Fibroblast of upper back skin (primary cell): Measurements from ENCODE around the gene PAX6.
A peak's percentile ranks its signal among the peaks of the same experiment; 100 is the strongest.

Source experiments
- DNase-seq: peaks from one replicate; pipeline ENCODE4 v3.0.0-alpha.2; 2013

The PAX6 gene

DNA sequence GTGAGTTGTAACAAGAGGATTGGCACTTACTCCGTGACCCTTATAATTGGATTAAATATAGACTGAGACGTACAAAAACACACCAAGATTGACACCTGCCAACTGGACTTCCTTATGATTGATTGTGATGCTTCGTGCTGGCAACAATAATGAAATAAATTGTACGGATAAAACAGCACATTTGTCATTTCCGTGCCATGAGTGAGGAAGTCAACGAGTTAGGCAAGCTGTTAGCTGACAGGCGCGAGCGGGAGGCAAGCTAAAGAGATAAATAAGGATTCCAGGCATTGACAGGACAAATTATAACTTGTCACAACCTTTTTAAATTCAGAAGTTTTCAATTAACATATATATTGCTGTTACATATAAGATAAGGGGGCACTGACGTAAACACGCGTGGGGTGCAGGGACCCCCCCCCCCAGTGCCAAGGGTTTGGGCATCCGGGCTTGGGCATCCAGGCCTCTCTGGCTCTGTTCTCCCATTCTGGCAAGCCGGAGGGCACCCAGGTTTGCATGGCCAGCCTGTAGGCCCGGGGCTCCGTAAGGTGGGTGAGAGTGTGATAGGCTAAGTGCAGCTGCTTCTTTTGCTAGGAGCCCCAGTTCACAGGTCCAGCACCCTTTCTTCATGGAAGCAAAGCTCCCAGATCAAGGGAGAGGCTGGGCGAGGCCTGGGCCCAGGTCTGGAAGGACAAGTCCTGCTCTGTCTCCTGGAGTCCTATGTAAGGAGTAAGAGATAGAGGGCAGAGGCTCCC, 11.2 kb upstream of the PAX6 start:
- DNase-seq = no peak

DNA sequence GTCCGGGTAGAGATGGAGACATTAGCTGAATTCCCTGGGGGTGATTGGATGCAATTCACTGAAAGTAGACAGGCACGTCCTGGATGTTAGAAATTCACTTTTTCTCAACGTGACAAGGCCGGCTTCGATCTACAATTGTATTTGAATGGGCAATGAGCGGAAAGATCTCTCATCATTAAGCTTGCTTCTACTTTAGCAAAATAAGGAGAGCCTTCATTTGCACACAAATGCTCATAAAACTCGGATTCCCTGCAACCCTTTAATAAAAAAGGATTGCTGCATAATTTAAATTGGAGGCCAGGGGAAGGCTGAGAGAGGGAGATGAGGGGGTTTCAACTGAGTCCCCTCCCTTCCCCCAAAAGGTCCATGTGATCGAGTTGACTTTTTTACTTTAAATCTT, 10.6 kb upstream of the PAX6 start:
- no peak for DNase-seq

DNA sequence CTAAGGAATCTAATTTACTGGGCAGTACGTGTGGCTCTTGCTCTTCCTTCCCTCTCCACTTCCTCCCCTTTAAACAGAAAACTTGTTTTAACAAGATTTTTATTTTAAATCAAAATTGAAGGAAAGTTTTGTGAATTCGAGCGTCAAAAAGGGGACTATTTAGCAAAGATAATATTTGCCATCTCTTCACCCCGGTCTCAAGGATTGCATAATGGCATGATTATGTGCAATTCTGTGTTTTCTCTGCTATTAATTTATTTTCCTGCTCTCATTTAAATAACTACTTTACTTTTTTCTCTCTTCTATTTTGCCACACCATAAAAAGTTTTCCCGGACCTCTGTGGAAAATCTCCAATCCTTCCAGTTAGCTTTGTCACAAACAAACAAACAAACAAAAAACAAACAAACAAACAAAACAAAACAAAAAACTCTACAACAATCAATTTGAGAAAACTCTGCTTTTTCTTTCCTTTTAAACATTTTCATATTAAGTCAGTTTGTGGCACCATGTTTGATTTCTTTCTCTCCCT, 10.2 kb upstream of the PAX6 start:
- no peak for DNase-seq

DNA sequence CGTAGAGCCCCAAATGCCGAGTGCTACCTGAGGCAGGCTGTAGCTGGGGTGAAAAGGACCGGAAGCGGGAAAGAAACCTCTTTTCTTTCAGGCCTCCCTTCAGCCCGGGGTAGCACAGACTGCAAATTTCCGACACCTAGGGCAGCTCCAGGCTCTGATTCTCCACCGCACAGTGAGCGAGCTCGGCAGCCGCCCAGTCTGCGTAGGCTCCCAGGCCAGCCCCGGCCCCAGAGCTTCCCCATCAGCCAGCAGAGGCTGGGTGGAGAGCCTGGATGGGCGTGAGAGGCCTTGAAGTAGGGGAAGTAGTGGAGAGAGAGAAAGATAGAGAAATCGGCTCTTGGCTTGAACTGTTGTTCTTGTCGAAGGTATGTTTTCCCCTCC, 9.3 kb upstream of the PAX6 start:
- DNase-seq = no peak

DNA sequence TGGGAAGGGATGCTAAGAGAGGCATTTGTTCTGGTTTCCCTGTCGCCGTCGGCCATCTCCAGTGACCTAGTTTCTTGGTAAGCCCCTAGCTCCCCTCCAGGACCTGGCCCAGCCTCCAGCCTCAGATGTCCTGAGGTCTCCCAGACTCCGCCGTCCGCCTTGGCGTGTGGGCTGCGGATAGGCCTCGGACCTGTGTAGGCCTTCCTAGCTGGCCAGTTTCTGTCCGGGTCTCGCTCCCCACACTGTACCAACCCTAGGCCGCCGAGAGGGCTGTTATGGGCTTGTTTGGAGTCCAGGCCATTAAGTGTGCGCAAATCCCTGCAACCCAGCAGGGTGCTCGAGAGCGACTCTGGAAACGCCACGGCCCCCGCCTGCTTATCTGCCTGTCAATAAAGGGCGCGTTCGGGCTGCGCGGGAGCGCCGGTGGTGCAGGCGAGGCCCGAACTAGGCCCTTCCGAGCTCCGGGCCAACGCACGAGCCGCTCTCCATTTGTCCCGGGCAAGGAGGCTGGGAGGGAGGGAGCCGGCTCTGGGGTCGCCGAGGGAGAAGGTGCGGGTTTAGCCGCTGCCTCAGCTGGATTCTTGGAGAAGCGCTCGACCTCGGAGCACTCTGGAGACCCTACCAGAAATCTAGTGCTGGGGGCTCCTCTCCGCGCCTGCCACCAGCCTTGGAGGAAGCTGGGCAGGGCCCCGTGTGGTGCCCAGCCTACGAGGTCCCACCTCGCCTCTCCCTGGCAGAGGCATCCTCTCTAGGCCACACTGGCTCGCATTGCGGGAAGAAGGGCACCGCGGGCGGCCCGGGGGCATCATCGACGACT, 8.7 kb upstream of the PAX6 start:
- DNase-seq = no peak

DNA sequence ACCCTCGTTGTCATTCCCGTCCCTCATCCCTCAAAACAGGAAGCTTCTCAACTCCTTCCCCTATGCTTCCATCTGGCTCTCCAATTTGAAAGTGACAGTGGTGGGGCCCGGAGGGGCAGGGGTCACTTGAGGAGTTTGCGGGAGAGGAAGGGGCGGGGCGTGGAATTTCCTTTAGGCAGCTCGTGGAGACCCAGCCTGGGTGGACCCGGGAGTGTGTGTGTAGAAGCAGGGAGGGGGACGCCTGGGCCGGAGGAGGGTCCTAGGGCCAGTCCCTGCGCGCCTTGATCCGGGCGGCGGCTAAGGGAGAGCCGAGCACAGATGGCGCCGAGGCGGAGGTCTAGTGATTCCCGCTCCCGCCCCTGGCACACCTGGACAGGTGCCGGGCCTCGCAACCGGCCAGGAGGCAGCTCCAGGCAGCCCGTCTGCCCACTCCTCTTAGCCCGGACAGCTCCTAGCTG, 7.8 kb upstream of the PAX6 start:
- no peak for DNase-seq

DNA sequence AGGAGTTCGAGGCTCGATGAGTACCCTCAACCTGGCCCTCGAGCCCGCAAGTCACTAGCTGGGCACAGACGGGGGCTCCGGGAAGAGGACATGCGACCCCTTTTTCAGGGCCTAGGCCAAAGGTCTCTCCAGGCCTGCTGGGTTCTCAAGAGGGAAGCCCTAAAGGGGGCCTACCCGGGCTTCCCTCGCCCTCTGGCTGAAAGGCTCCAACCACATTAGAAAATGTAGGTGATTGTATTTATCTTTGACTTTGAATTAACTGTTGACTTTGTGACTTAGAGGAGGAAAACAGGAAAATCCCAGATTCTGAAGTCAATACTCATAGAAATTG, 7.3 kb upstream of the PAX6 start:
- no peak for DNase-seq

DNA sequence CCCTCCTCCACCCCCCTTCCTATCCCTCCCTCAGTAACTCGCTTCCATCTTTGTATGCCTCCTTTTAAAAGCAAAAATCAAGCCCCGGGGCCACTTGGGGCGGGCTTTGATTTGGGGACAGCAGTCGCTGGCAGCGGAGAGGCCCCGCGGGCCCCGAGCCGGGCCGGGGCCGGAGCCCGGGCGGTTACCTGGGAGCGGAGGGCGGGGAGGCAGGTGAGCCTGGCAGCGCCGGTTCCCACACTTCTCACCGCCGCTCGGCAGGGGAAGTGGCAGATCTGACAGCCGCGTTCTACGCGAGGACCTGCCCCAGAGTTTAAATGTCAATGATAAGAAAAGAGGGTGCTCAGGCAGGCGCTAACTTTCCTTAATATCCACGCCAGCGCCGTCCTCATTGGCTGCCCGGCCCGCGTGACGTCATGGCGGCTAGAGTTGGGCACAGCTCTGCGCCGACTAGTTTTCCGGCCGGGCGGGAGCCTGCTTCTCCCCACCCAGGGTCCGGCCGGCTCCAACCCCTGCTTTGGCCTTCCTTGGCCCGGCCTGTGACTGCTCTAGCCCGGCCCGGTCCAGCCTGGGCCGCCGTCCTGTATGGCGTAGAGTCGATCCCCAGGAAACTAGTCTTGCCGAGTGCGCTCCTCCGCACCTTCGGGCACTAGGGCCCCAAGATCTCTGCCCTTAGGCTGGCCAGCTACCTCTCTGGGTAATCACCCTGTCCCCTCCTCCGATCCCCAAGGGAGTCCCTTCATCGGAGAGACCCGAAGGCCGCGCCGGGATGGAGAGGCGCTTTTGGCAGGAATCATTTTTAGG, 6.7 kb upstream of the PAX6 start:
- DNase-seq = no peak

DNA sequence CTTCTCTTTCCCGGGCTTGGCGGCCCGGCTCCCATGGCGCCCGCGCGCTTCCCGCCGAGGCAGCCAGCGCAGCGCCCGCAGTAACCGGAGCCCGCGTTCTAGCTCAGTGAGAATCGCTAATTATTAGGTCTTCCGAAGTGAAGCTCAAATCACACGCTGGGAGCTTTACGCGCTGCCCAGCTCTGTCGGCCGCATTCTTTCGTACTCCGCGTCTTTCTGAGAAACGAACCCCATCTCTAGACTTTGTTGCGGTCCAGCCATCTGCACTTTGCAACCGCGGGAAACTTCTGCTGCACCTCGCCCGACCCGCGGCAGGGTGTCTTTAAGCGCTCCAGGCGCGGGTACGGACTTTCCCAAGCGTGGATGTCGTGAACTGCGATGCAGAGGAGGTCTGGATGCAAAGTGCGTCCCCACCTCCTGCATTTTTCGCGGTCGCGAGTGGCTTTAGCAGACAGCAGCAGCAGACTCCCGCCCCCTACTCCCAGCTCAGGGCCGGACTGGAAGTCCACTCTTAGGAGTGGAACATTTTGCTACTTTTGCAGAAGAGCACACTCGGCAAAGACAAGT, 6.0 kb upstream of the PAX6 start:
- DNase-seq = no peak

DNA sequence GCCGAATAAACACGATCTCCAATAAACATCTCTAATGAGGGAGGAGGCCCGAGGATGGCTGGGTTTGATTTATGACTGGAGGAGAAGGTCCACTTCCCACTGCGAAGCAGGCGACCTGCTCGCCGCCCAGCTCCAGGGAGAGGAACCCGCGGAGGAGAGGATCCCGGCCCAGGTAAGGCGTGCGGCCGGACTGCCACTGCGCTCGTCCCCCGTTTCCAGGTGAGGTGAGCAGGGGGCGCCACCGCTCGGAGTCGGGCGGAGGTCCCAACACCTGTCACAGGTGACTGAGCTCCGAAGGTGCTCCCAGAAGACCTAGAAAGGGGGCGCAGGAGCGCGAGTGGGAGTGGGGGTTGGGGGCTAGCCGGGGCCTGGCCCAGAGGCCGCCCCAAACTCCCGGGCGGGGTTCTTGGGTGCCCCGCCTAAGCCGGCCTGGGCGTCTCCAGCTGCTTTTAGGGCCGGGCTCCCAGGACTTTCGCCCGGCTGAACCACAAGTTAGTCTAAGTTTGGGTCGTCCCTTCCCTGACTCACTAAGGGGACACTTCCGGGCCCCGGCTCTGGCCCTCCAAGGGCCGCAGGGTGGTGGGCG, 5.4 kb upstream of the PAX6 start:
- no peak for DNase-seq

DNA sequence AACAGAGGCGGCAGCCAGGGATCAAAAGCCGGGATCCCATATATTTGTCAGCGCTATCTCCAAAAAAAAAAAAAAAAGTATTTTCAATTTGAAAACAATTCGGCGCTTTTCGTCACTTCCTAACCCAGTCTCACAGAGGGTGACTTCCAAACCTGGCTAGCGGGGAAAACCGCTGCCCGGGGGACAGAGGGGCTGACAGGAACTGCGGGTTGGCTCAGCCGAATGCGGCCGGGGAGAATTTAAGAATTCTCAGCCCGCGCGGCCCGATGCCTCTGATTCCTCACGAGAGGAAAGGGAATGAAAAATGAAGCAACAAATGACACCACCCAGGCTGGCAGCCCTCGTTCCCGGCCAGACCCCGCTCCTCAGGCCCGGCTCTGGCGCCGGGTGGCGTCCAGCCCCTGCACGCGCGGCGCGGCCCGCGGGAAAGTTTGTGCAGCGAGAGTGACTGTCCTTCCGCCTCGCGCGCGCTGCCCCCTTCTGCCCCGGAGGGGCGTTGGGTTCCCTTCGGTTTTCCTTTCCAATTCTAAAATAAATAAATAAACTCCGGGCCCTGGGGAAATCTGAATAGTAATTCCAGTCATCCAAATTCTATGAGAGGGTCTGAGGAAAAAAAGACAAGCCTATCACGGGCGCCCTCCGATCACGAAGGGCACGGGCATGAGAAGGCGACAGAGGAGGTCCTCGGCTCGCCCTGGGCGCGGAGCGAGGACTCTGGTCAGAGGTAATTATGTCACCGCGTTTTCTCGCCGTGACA, 4.8 kb upstream of the PAX6 start:
- no peak for DNase-seq

DNA sequence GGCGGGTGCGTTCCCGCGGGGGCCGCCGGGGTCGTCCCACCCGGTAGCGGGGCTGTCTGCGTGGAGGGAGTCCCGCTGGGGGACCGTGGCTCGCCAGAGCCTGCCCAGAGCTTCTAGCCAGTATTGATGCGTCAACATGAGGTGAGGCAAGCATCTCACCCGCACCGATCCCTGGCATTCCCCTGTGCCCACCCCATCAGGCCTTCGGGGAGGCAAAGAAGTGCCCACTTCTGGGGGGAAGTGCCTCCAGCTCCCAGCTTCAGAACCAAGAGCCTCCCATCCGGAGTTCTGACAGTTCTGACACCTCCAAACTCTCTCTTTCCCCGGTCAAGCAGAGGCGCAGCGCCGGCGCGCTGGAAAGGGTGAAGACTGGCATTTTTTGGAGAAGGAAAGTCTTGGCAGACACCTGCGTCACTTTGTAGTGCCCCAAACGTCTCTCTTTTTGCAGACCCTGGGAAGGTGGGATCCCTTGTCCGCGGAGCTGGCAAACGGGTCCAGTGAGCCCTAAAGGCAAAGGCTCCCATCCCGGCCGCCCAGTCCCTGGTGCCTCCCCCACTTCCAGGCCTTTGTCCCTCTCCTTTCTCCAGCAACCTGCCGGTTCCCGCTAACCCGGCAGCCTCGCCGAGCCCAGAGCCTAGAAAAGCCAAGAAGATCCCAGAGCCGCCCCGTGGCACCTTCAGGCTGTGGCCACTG, 3.2 kb upstream of the PAX6 start:
- no peak for DNase-seq

DNA sequence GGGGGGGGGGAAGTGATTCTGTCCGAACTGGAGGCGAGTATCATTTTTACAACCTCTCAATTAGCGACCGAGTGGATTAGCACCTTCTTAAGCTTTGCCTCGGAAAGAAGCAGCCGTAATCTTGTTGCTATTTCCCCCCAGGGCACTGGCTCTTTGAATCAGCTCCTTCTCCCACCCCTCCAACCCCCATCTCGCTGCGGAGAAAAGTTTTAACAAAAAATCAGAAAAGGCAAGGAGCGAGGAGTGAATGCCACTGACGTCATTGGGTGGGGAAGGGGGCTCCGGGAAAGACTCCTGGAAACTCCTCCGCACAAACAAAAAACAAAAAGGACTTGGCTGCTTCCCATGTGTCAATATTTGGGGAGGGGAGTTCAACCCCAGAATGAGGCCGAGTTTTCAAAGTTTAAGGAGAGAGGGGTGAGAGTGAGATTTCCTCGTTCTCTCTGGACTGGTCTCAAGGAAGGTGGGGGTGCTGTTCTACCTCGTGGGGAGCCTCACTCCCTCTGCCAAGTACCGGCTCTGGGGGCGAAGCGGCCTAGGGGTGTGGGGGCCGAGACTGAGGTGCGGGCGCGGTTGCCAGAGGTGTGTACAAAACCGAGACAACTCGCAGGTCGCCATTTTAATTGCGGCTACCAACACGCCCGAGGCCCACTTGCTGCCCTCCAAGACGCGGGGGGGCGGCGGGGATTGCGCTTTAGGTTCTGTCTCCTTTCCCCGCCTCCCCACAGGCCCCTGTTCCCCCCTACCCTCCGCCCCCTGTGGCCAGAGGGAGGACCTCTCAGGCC, 2.5 kb upstream of the PAX6 start:
- DNase-seq = no peak

DNA sequence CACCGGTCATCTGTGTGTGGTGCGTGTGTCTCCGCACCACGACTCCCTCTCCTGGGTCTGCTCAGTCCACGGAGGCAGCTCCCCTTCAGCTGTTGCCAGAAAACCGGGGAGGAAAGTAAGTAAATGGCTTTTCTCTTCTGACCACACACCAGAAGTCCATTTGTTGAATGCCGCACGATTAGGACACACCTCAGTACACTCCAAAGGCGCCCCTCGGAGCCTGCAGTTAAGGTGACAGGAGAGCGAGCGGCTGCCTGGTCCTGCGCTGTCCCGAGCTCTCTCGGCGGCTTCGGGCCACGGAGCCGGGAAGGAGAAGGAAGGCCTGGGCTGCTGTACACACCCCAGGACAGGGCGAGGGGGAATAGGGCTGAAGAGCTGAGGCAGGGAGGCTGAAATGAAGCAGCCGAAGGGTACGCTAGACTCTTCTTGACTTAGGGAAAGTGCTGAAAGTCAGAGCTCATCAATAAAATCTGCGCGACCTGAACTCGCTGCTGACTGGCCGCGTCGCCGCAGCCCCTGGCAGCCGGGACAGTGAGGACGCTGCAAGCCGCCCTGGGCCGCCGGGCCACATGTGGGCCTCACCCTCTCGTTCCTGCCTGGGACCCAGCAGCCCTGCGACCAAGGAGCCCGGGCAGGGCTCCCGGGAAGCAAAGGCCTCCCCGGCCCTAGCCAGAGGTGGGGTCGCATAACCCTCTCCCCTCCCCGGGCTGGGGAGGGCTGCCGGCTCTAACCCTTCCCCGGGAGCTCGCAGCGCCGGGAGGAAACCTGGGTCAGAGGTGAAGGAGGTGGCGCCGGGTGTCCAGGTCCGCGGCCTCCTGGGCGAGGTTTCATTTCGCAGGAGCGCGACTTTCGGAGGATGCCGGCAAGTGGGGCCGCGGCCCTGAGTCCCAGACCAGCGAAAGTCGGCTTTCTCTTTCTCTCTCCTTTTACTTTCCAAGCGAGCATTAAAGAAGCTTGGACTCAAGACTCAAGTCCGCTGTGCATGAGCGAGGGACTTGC, 1.6 kb upstream of the PAX6 start:
- DNase-seq = no peak

DNA sequence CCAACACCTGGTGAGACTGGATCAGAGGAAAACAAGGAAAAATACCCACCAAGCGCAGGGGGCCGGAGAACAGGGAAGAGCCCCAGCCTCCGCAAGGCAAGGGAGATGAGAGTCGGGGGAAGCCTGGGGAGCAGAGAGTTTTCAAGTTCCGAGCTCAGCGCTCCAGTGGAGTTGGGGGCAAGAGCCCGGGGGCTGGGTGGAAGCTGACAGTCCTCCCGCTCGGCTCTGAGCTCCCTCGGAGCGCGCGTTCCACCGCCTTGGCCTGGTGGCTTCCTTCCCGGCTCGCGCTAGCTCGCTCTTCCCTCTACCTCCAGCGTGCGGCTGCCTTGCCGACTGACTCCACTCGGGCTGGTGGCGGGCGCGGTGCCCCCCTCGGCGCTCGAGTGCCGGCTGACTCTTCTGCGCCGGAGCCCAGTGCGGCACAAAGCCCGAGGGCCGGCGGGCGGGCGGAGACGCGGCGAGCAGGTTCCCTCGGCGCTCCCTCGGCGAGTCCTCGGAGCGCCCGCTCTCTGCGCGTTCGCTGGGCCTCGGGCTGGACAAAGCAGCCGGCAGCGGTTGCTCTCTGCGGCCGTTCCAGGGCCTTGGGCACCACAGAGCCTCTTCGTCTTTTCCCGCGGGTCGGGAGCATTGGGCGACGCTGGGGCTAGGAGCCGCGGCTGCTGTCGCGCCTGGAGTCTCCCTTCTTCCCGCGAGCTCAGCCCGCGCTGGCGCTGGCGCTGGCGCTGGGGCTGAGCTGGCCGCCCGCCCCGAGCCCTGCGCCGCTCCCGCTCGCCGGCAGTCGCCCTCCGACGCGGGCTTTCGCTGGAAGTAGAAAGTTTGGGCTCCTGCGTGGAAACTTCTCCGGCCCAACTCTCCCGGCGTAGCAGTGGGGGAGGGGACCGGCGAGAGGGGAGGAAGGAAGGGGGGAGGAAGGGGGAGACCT, 1.0 kb downstream of the PAX6 start:
- peak; percentile 13 for DNase-seq

DNA sequence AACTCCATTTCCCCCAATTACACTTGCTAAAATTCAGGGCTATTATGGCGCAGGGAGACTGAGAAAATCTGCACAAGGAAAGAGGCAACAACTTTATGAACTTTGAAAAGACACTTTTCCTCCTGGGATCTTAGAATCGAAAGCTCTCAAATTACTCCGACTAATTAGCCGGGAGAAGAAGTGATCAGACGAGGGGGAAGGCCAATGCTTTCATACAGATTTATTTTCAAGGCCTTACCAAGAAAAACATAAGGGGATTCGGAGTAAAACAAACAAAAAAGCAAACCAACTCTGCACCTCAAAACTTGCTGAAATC, 1.6 kb downstream of the PAX6 start:
- DNase-seq = no peak

DNA sequence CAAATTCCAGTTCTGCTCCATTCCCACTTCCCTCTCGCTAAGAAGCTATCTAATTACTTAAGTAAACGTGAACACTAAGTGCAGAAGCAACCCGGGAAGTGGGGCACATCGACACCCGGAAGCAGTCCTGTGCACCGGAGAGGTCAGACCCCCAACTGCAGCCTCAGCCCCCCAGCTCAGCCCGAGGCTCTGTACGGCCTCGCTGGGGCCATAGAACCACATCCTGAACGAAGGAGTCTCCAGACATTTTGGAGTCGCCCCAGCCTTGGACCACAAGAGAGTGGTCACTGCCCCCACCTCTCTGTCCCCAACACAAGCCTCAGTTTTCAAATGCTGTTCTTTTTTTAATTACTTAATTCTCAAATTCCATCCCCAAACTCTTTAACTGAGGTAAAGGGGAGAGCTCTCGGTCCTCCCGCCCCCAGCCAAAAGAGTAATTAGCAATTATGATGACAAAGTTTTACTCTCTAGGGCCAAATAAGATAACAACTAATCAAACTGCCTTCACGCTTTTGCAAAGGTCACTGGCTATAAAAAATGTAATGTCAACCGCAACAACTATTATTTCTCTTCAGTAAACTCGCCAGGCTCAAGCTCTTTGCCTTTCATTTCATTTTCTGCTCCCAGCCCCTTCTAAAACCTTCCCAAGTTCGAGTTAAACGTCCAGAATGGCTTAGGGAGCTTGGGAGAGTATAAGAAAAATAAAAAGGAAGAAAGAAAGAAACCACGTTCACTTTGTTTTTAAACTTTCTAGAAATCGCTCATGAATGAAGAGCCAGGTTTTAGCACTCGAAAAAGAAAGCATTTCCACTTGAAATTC, 2.2 kb downstream of the PAX6 start:
- no peak for DNase-seq
